Hepatocyte (in vitro differentiated cells): Measurements from ENCODE around the gene INSIG1. TPM values are rescaled to one million over a fixed set of nuclear protein-coding genes. Genes with fewer than 3 reads are reported as not detected.

ENCODE experiments used
- DNase-seq: peaks from one replicate; pipeline ENCODE4 v3.0.0-alpha.2; 2016; ENCODE audit warnings: low spot score
- H2AFZ ChIP-seq: fragments of 200-600 bp; sonication (generic); 2 replicates; pipeline ENCODE4 v1.6.0; 2016; ENCODE audit warnings: antibody characterized with exemption, mild to moderate bottlenecking
- H3K27ac ChIP-seq: fragments of 200-600 bp; sonication (generic); 2 replicates; pipeline ENCODE4 v1.5.1; 2016; ENCODE audit warnings: mild to moderate bottlenecking
- H3K27me3 ChIP-seq: fragments of 200-600 bp; sonication (generic); 2 replicates; pipeline ENCODE4 v1.6.1; 2016
- H3K36me3 ChIP-seq: fragments of 200-600 bp; sonication (generic); replicated peaks from 2 replicates; pipeline ENCODE4 v1.5.1; 2016; ENCODE audit warnings: low read depth; ENCODE audit not compliant: insufficient read depth
- H3K4me1 ChIP-seq: fragments of 200-600 bp; sonication (generic); 2 replicates; pipeline ENCODE4 v1.5.1; 2016; ENCODE audit warnings: mild to moderate bottlenecking, moderate library complexity; ENCODE audit not compliant: insufficient read depth
- H3K4me2 ChIP-seq: fragments of 200-600 bp; sonication (generic); 2 replicates; pipeline ENCODE4 v1.6.0; 2016
- H3K4me3 ChIP-seq: fragments of 200-600 bp; sonication (generic); 2 replicates; pipeline ENCODE4 v1.5.1; 2016; ENCODE audit warnings: mild to moderate bottlenecking
- H3K79me2 ChIP-seq: fragments of 200-600 bp; sonication (generic); 2 replicates; pipeline ENCODE4 v1.6.0; 2017; ENCODE audit warnings: mild to moderate bottlenecking
- H3K9me2 ChIP-seq: fragments of 200-600 bp; sonication (generic); replicated peaks from 2 replicates; pipeline ENCODE4 v1.6.0; 2017; ENCODE audit warnings: mild to moderate bottlenecking; ENCODE audit not compliant: insufficient read depth
- H3K9me3 ChIP-seq: fragments of 200-600 bp; sonication (generic); 2 replicates; pipeline ENCODE4 v1.5.1; 2016; ENCODE audit warnings: low read depth, mild to moderate bottlenecking
- H4K20me1 ChIP-seq: fragments of 200-600 bp; sonication (generic); 2 replicates; pipeline ENCODE4 v1.6.0; 2016; ENCODE audit warnings: mild to moderate bottlenecking; ENCODE audit not compliant: insufficient read depth, poor library complexity, severe bottlenecking
- CTCF ChIP-seq: fragments of 200-600 bp; sonication (generic); IDR thresholded peaks from 2 replicates; pipeline ENCODE4 v1.5.1; 2016; ENCODE audit warnings: antibody characterized with exemption, mild to moderate bottlenecking; ENCODE audit not compliant: poor library complexity
- EZH2 ChIP-seq: fragments of 200-600 bp; sonication (generic); IDR thresholded peaks from 2 replicates; pipeline ENCODE4 v1.6.1; 2016; ENCODE audit warnings: antibody characterized with exemption, mild to moderate bottlenecking, borderline replicate concordance
- EZH2phosphoT487 ChIP-seq: fragments of 200-600 bp; sonication (generic); IDR thresholded peaks from one replicate; pipeline ENCODE4 v1.6.1; 2018; ENCODE audit warnings: antibody characterized with exemption, mild to moderate bottlenecking, low read depth, moderate library complexity; ENCODE audit not compliant: unreplicated experiment, severe bottlenecking
- WGBS: methylation state at CpG from one replicate; pipeline ENCODE4 v1.1.6; 2016; ENCODE audit warnings: low lambda C conversion rate; ENCODE audit errors: missing lambda C conversion rate; 5-methylcytosine and 5-hydroxymethylcytosine counted together
- polyA plus RNA-seq: library from polyadenylated mRNA; unstranded; fragments of >200 nt; fragmentation: Nextera tagmentation; extraction: Ambion mirVana; gene quantifications from 2 replicates; pipeline ENCODE4 v1.2.1, GENCODE V29; 2016
- total RNA-seq: library from RNA; depleted of rRNA; stranded (reverse); fragments of >200 nt; gene quantifications from 2 replicates; pipeline ENCODE4 v1.2.3, GENCODE V29; 2014

INSIG1 gene
- total and polyA plus RNA-seq, 2 experiments from 2014 or later = 196 to 305 TPM

GRCh38 chr7:155309021-155309338 is 11.3 kb downstream of the INSIG1 start:
- H3K9me2 ChIP-seq = no peaks in the 10 kb centered on the region
- peaks cover 30% of the 10 kb centered on the region for H4K20me1 ChIP-seq
- H3K36me3 ChIP-seq = peaks cover 6% of the 10 kb centered on the region
- no peak for DNase-seq
- no peak overlapping the region for H3K4me3 ChIP-seq
- H3K9me3 ChIP-seq = no peaks in the 10 kb centered on the region
- no peak overlapping the region for H3K27ac ChIP-seq
- H3K79me2 ChIP-seq = peaks cover 6% of the 10 kb centered on the region
- TF ChIP-seq CTCF (no peak), EZH2 (no peak), EZH2phosphoT487 (no peak)
- 98% methylated on average over 1 of the region's 1 CpG for WGBS
- H3K27me3 ChIP-seq = no peaks in the 10 kb centered on the region
- H3K4me1 ChIP-seq = no peaks in the 10 kb centered on the region
- no peak overlapping the region for H2AFZ ChIP-seq
- H3K4me2 ChIP-seq = no peak overlapping the region

GRCh38 chr7:155310425-155311114 is 12.9 kb downstream of the INSIG1 start:
- WGBS = 90% methylated on average over 13 of the region's 13 CpGs
- TF ChIP-seq EZH2phosphoT487 (no peak), CTCF (no peak), EZH2 (no peak)
- Histone ChIP-seq H3K9me2 (no peaks in the 10 kb centered on the region), H3K27ac (no peak overlapping the region), H3K4me3 (no peak overlapping the region), H3K4me1 (no peaks in the 10 kb centered on the region), H3K27me3 (no peaks in the 10 kb centered on the region), H3K4me2 (no peak overlapping the region), H3K36me3 (no peaks in the 10 kb centered on the region), H3K9me3 (no peaks in the 10 kb centered on the region), H3K79me2 (no peaks in the 10 kb centered on the region), H4K20me1 (peaks cover 17% of the 10 kb centered on the region), H2AFZ (no peak overlapping the region)
- no peak for DNase-seq

GRCh38 chr7:155311826-155312537 is 14.3 kb downstream of the INSIG1 start:
- TF ChIP-seq CTCF (no peak), EZH2phosphoT487 (no peak), EZH2 (no peak)
- Histone ChIP-seq H3K9me3 (no peaks in the 10 kb centered on the region), H3K79me2 (no peaks in the 10 kb centered on the region), H3K9me2 (no peaks in the 10 kb centered on the region), H2AFZ (no peak overlapping the region), H3K4me3 (no peak overlapping the region), H3K36me3 (no peaks in the 10 kb centered on the region), H3K4me2 (no peak overlapping the region), H3K27me3 (no peaks in the 10 kb centered on the region), H3K4me1 (no peaks in the 10 kb centered on the region), H3K27ac (no peak overlapping the region), H4K20me1 (peaks cover 5% of the 10 kb centered on the region)
- WGBS = 74% methylated on average over 8 of the region's 8 CpGs
- DNase-seq = no peak
